CD4-positive, alpha-beta T cell treated with Interleukin-12 subunit alpha and Interleukin-12 subunit beta, for 1 hour (primary cell): ENCODE data around the gene CAMP.

ENCODE experiments used
- DNase-seq: peaks from one replicate; pipeline ENCODE4 v3.0.0-alpha.2; 2020

Gene CAMP

DNA sequence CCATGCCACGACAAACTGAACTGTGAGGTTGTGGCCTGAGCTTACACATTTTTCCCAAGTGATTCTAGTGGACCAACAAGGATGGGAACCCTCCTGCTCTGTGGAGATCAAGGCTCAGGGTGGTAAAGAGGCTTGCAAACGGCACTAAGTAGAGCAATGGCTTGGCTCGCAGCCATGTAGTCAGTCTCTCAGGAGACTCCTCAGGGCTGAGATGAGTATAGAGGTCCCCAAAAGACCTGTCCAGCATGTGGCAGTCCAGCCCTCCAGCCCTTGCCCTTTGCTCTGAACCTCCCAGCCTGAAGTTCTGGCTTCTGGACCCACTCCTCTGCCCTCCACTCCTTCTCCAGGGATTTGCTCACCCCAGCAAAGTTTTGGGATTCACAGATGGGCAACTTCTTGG is 8.3 kb upstream of the CAMP start:
- no peak for DNase-seq

DNA sequence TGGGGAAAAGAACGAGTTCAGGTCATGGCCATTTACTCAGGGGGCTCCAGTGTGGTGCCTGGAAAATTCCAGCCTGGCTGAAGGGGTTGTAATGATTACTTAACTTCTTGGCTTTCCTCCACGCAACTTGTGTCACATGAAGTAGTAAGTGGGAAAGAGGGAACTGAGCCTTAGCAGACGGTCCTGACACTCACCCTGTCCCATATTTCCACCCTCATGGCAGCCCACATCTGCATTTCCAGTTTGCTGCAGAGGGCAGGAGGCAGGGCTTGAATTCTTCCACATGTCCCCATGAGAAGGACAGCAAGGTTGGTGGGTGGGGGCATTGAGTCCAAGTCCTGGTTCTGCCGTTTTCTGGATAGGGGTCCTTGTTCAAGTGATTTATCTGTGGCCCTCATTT is 7.8 kb upstream of the CAMP start:
- no peak for DNase-seq

DNA sequence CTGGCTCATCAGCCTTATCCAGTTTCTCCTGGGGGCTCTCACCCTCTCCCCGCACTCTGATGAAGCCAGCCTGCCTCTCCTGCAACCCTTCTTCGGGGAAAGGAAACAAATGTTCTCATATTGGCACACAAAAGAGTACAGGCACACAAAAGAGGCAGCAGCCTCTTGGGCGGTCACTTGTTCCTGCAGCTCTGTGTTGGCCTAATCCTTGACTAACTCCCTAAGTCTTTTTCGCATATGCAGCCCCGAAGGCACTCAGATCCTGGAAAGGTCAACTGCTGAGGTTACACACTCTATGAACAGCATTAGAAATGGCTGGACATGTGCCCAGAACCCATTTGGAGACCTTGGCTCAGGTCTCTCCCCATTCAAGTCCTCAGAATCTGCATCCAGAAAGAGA is 7.4 kb upstream of the CAMP start:
- DNase-seq, result no peak

DNA sequence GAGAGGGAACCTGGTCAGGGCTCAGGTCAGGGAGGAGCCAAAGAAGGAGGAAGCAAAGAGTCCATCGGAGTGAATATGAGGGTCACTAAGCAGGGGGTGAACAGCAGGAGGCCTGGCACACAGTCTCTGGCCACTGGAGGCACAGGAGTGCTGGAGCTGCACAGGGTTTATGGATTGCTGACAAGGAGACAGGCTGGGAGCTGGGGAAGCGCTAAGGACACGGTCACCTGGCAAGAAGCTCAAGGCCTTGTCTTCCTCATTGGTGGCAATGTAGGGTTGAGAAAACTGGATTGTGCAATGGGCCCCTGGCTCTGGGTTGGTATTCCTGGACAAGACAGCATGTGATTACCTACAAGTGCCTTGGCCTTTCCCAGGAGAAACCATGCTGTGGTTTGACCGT is 5.8 kb upstream of the CAMP start:
- no peak for DNase-seq

DNA sequence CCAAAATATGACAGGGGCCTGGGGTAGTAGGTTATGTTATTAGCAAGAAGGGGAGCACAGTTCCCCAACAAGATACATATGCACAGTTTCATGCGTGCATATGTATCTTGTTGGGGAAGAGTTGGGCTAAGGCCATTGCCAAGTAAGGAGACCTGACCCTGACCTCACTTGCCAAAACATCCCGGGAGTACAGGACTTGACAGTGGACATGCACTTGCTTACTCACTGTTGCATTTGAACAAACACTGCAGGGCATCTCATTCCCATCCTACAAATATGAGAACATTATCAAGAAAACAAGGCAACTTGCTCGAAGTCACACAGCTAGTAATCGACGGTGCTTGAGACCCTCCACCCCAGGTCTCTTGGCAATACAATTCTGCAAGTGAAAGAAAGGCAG is 4.8 kb upstream of the CAMP start:
- DNase-seq, result no peak

DNA sequence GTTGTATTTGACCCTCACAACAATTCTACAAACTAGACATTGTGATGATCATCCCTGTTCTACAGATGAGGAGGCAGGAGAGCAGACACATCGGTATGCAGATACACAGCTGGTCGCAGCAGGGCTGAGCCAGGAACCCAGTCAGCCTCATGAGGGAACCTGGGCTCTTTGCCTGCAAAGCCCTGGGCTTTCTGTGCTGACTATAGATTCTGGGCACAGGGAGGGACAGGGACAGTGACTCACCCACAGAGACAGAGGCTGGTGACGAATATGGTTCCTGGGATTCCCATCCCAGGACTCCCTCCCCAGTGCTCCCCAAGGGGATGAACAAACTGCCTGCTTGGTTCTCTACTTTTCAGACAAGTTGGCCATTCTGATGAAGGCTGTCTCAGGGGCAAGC is 3.8 kb upstream of the CAMP start:
- no peak for DNase-seq

DNA sequence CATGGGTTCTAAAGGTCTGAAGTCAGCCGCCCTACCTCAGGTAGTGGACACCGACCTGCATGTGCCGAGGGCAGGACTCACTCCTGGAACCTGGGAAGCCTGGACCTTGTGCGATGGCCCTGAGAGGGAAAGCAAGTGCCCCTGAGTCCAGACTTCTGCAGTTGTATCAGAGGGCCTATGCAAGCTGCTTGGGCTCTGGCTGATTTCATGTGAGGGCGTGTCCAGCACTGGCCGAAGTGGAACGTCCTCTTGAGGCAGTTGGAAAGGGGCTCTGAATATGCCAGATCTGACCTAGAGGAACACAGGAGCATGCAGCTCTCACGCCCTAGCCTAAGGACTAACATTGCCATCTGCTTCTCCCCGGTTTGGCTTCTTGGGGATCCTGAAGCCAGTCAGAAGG is 2.5 kb upstream of the CAMP start:
- DNase-seq, result no peak

DNA sequence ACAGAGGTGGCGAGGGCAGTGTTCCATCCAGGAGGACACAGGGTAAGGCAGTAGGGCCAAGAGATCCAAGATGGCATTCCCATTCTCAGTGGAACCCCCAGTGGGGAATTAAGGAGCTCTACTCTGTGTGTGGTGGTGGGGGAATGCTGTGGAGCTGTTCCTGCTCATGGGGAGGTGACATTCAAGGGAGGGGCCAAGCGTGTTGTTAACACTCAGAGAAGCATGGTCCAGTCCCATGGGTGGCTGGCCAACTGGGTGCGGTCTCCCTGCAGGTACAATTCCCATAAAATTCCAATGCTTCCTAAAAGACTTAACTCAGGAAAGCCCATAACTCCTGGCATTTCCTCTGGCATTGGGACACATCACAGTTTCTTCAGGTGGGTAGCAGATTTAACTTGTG is 2.3 kb downstream of the CAMP start:
- DNase-seq, result no peak

DNA sequence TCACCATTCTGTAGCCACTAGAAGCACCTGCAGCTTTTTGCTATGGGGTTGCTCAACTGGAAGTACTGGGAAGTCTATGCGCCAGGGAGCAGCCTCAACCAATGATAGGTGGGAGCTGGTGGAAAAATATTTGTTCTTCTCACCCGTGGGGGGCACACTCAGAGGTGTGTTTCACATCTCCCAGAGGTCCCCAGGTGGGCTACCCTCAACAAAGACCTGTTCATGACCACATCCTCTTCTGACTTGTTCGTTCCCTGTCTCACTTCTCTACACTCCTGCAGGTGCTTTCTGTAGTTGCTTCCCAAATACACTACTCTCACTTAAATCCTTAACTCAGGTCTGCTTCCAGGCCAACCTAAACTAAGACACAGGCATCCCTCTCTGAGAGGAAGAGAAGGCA is 3.6 kb downstream of the CAMP start:
- no peak for DNase-seq

DNA sequence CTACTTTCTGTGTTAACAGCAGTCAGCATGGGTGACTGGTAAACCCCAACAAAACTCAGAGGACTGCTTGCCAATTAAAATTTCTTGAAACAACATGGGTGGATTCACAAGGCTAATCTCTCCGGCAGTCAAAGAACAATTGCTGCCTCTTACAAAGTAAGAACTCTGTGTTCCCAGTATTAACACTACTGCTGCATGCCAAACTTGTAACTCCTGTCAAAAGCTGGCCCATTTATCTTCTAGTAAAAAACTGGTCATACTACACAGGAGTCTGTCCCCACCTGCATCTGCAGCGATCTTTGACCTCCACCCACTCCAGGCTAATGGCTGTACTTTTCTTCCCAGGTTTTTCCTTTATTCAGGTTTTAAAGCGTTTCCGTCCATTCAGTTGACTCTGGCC is 8.9 kb downstream of the CAMP start:
- DNase-seq, result no peak

DNA sequence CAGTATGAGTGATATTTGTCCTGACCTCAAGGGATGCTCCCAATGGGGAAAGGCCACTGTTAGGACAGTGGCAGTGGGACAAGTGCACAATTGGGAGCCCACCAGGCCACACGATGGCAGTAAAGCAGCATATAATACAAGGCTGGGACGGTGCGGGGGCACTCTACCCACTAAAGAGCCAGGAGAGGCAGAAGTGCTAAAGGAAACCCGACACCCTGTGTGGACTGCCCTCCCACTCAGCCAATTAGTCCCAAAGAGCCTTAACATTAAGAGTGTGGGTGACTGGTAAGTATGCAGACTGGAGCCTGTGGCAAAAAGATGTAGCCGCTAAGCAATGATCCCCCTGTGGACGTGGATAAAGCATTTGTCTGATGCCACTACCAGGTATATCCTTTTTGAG is 9.4 kb downstream of the CAMP start:
- DNase-seq, result peak; percentile 56

DNA sequence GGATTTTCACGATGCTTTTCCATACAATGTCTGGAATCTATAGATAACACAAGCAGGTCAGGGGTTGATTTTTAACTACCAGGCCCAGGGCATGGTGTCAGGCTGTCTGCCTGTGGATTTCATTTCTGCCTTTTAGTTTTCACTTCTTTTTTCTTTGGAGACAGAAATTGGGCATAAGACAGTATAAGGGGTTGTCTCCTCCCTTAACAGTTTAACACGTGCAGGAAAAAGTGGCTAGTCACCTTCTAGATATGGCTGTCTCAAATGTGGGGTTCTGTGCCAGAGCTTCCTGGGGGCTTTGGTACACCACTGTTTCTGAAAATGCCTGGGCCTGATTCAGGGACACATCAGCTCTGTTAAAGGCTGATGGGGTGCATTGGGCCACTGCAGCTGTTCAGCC is 10.2 kb downstream of the CAMP start:
- DNase-seq, result no peak

DNA sequence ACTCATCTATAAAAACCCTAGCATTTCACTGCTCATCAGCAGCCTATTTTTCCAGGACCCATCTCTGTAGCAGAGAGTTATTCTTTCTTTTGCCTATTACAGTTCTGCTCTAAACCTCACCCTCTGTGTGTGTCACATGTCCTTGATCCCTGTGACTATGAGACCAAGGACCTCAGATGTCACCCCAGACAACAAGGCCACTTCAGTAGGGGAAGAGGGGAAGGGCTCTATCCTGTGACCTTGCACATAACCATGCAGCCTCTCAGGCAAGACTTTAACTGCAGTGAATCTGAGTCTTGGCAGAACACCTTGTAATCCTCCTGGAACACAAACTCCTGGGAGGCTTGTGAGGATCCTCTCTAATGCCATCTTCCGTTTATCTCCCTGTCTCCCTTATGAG is 13.2 kb downstream of the CAMP start:
- no peak for DNase-seq

DNA sequence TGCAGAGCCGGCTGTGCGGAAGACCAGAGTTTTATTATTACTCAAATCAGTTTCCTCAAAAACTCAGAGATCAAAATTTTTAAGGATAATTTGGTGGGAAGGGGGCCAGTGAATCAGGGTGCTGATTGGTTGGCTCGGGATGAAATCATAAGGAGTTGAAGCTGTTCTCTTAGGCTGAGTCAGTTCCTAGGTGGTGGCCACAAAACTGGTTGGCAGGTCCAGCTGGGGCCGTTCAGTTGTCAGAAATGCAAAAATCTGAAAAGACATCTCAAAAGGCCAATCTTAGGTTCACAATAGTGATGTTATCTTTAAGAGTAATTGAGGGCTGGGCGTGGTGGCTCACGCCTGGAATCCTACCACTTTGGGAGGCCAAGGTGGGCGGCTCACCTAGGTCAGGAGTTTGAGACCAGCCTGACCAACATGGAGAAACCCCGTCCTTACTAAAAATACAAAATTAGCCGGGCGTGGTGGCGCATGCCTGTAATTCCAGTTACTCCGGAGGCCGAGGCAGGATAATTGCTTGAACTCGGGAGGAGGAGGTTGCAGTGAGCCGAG is 15.3 kb downstream of the CAMP start:
- no peak for DNase-seq

DNA sequence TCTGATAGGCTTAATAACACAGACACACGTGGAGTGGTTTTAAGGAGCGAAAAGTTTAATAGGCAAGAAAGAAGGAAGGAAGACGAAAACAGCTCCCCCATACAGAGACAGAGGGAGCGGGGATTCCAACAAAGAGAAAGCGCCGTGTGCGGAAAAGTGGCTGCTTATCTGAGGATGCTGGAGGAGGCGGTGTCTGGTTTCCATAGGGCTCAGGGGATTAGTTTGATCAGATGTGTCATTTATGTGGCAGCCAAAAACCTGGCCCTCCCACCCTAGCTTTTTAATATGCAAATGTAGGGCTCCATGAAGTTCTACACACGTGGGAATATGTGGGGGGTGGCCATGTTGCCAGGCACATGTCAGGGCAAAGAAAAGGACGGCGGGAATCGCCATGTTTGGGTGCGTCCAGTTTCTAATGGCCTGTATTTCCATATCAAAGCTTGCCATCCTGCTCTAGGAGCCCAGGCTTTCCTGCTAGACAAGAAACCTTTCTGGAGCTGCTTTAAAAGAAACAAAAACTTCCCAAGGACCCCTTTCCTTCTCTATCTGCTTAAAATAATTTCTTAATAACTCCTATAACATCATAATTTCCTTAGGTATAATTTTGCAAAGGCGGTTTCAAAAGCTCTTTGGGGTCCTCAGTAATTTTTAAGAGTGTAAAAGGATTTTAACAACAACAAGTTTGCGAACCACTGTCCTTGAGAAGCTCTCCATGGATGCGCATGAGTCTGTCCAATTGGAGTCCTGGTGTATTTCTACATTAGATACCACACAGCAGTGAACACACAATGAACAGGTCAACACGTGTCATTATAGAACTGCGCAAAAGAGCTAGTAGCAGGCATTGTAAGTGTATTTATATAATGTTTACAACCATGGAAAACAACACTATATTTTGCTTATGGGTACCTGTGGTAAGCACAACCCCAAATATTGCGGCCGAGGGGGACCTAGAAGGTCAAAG is 17.0 kb downstream of the CAMP start:
- no peak for DNase-seq

DNA sequence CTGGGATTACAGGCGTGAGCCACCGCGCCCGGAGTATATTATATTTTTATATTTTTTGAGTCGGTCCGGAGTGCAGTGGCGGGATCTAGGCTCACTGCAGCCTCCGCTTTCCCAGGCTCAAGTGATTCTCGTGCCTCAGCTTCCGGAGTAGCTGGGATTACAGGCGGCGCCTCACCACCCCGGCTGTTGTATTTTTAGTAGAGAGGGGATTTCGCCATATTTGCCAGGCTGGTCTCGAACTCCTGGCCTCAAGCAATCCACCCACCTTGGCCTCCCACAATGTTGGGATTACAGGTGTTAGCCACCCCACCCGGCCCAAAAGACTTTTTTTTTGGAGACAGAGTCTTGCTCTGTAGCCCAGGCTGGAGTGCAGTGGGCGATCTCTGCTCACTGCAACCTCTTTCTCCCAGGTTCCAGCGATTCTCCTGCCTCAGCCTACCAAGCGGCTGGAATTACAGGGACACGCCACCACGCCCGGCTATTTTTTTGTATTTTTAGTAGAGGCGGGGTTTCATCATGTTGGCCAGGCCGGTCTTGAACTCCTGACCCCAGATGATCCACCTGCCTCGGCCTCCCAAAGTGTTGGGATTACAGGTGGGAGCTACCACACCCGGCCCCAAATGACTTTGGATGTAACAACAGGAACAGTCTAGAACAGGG is 18.6 kb downstream of the CAMP start:
- DNase-seq, result peak; percentile 9

DNA sequence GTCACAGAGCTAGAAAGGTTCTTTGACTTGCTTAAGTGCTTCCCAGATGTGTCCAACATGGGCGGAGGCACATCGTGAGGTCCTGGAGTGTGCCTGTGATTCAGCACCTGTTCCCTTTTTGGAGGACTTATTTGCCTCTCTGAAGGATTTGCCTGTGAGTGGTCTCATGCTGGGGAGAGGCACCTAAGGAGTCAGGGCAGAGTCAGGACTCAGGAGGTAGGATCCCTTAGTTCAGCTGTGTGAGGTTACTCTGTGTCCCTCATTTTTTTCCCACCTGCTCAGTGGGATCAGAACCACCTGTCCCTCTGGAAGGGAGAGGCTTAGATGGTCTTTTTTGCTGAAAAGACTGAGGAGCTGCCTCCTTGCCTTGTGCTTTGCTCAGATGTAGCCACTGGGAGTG is 20.6 kb downstream of the CAMP start:
- no peak for DNase-seq

DNA sequence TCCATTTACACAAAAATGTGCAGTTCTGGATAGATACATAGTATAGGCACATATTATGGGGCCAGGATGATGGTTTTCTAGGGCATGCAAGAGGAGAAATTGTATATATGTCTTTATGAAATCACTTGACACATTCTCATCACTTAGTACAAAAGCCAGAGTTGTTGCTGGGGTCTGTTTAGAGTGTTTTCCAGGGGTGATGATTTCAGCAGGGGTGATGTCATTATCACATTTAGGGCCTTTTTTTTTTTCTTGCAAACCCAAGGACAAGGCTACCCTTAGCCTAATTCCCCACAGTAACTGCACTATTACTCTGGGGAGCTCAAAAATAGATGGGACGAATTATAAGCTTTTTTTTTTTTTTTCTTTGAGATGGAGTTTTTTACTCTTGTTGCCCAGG is 21.2 kb downstream of the CAMP start:
- no peak for DNase-seq

DNA sequence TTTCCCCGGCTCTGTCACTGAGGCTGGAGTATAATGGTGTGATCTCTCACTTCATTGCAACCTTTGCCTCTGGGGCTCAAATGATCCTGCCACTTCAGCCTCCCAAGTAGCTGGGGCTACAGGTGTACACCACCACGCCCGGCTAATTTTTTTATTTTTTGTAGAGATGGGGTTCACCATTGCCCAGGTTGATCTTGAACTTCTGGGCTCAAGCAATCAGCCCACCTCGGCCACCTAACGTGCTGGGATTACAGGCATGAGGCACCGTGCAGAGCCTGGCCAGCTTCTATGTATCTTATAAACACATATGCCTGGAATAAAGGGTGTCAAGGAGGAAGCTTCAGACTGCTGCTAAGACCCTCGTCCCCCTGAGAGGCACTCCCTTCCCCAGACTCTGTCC is 21.8 kb downstream of the CAMP start:
- DNase-seq, result no peak

DNA sequence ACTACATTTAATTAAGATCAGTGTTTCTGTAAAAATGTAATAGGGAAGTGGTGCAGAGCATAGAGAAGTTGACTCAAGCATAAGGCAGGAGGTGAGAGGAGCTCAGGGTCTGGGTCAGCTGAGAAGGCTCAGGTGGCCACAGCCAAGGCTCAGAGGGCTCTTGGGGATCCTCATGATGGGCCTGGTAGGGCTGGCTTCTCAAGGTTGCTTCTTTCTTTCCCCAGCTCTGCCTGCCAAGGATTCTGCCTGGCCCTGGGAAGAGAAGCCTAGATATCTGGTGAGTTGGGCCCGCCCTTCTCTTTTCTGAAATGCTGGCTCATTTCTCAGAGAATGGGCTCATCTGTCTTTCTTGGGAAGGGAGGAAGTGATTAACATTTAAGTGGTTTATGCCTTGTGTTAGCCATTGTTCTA is 24.1 kb downstream of the CAMP start:
- DNase-seq, result no peak

DNA sequence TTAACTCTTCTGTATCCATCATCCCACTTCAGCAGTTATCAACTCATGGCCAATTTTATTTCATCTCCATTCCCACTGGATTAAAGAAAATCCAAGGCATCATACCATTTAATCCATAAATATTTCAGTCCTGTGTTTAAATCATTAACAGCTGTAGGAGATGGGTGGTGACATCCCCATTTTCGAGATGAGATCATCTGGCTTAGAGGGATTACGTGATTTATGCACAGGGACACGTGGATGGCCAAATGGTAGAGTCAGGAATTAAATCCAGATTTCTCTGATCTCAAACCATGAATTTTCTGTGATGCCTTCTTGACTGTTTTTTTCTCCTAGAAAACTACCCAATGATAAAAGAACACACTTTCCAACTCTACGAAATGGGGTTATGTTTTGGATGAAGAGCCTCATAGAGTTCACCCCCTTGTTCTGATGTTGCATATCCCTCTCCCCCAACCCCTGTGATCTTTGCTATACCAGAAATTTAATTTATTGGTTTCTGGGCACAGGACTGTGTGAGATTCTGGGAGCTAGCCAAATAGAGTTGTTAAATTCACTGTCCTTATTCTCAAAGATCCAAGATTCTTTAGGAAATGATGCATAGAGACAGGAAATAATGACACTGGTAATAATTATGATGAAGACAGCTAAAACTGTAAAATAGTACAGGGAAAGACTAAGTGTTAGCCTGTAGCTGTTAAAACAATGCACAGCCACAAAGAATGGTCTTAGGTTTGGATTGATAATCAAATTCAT is 25.0 kb downstream of the CAMP start:
- DNase-seq, result no peak

DNA sequence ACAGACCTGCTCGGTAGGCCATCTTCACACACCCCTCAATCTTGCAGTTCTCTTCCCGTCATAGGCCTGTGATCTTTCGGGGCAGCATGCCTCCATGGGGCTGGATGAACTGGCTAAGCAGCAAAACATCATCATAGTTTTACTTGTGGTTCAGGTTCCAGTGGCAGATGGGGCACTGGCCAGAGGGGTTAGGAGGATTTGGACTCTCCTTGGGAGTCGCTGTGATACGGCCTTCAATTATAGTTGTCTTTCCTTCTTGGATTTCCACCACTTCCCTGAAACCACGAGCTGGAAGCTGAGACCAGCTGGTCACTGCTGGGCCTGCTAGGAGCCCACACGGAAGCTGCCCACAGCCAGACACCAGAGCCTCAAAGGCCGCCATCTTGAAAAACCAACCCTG is 33.3 kb downstream of the CAMP start:
- no peak for DNase-seq

DNA sequence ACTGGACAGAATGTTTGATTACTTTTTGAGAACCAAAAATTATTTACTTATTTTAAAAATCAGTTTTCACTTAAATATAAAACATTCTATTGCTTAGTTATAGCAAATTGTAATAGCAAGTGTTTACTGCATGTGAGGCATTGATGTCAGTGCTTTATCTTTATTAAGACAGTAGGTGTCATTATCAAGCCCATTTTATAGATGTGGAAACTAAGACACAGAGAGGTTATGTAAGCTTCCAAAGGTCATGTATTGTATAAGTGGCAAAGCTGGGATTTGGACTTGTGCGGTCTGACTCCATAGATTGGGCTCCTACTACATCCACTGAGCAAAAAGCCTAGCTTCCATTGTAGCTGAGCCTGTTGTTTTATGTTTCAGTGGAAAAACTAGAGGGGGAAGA is 35.2 kb downstream of the CAMP start:
- DNase-seq, result no peak

DNA sequence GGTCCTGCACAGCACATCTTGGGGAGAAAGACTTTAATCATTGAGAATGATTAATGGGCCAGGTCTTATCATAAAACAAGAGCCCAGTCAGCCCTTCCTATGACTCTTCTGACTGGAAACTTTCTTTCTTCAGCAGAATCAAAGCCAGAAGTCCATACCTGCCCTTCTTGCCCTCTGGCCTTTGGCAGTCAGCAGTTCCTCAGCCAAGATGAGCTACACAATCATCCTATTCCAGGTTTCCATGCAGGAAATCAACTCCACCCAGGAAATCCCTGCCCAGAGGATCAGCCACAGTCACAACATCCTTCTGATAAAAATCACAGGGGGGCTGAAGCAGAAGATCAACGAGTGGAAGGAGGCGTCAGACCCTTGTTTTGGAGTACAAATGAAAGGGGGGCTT is 44.5 kb downstream of the CAMP start:
- DNase-seq, result no peak
